ENCODE measurements around the gene ESF1.

ESF1 gene, protein sequence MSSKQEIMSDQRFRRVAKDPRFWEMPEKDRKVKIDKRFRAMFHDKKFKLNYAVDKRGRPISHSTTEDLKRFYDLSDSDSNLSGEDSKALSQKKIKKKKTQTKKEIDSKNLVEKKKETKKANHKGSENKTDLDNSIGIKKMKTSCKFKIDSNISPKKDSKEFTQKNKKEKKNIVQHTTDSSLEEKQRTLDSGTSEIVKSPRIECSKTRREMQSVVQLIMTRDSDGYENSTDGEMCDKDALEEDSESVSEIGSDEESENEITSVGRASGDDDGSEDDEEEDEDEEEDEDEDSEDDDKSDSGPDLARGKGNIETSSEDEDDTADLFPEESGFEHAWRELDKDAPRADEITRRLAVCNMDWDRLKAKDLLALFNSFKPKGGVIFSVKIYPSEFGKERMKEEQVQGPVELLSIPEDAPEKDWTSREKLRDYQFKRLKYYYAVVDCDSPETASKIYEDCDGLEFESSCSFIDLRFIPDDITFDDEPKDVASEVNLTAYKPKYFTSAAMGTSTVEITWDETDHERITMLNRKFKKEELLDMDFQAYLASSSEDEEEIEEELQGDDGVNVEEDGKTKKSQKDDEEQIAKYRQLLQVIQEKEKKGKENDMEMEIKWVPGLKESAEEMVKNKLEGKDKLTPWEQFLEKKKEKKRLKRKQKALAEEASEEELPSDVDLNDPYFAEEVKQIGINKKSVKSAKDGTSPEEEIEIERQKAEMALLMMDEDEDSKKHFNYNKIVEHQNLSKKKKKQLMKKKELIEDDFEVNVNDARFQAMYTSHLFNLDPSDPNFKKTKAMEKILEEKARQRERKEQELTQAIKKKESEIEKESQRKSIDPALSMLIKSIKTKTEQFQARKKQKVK

DNA sequence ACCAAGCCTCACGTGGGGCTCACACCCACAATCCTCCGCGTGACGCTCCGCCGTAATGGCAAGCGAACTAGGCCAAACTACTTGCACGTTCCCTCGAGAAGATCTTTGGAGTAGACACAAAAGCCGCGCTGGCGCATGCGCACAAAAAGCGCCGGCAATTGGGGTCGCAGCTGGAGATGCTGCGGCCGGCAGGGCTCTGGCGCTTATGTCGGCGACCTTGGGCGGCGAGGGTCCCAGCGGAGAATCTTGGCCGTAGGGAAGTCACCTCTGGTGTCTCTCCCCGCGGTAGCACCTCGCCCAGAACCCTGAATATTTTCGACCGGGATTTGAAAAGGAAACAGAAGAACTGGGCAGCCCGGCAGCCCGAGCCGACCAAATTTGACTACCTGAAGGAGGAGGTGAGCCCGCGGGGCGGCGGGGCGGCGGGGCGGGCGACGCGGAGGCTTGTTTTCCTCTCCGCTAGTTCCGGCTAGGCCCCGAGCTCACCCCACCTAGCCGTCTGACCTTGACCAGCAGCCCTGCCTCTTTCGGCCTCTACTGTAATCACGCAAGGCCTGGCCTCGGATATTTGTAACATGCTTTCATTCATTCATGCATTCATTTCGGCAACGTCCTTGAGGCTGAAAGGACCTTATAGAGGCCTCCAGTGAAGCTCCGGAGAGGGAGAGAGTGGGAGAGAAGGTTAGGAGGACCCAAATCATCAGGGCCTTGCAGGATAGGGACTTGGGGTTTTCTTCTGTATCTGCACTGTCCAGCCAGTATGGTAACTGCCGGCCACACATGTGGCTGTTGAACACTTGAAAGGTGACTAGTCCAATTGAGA lies at the start of gene ESF1, which contains the start of gene NDUFAF5:
Gene ESF1, minus strand, starts transcription at position 27 of the 823 bp plus-strand sequence. CDS start 1,779 bp downstream, outside the sequence.
Gene NDUFAF5, plus strand, starts transcription at position 136 of the 823 bp plus-strand sequence. Its CDS starts 41 bp downstream, at position 177.
- peak; percentile 98 for DNase-seq (ENCODE audit: low spot score)

DNA sequence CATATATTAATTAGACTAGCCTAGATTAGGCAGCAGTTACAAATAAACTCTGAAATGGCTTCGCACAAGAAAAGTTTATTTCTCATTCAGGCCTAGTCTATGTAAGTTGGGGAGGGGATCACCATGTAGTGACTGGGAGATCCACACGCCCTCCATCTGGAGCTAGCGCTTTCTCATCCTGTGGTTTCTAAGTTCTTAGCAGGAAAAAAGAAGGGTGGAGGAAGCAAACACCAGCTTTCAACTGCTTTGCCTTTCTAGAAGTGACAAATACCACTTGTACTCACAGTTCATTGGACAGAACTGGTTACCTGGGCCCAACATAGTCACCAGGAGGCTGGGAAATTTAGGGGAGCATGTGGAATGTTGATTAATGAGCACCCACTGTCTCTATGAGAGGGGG lies 46.8 kb upstream of the ESF1 start:
- no peak for DNase-seq (ENCODE audit: low spot score)

DNA sequence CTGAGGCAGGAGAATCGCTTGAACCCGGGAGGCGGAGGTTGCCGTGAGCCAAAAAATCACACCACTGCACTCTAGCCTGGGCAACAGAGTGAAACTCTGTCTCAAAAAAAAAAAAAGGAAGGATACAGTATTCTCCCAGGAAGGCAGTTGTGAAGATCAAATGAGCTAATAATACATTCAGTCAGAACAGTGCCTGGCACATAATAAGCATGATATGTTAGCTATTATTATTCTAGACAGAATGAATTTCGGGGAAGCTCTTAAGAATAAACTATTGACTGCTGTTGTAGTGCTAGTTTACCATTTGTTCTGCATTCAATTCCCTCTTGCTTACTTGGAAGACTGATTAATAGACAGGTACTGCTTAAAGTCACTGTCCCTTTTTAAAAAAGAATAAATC lies 40.7 kb upstream of the ESF1 start:
- no peak for DNase-seq (ENCODE audit: low spot score)

DNA sequence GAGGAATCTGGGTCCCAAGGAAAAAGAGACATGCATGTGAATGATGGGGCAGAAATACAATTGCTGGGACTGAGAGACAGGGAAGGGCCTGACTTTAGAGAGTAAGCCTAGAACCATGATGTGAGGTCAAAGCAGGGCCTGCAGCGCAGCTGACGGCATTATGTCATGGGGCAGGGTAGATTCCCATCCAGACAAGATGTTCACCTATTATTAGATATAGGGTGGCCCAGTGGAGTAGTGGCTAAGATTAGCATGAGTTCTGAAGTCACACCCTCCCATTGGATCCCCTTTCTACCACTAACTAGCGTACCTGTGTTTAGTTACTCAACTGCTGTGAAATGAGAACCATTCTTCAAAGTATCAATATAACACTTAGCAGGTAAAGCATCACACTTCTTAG lies 39.7 kb upstream of the ESF1 start:
- no peak for DNase-seq (ENCODE audit: low spot score)

DNA sequence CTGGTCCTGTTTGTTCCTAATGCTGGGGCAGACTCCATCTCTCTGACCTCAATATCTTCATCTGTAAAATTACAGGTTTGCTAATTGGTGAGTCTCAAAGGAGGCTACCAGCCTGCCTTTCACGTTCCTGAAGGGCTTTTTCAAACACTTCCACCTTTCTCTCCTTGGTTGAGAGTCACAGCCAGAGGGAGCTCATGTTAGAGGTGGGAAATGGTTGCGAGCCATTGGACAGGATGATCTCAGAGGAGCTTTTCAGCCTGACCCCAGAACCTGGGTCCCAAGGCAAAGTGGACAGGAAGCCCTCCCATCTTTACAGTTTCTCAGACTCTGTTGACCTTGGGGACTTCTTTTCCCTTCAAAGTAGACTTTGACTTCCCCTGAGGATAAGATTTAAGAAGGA lies 37.7 kb upstream of the ESF1 start:
- no peak for DNase-seq (ENCODE audit: low spot score)

DNA sequence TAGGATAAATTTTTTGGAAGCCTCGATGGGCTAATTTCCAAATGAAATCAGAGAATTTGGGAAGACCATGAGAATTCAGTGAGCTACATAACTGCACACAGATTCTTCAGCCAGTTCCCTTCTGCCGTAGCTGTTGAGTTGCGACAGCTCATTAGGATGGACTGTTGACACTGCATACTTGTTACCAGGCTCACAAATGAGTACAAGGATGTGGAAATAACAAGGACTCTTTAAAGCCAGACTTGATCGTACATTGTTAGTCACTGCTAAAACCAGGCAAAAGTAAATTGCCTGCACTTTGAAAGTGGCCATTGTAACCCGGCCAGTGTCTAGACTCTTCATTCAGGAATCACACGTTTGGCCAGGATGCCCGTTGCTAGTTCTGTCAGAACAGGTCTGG lies 37.2 kb upstream of the ESF1 start:
- no peak for DNase-seq (ENCODE audit: low spot score)

DNA sequence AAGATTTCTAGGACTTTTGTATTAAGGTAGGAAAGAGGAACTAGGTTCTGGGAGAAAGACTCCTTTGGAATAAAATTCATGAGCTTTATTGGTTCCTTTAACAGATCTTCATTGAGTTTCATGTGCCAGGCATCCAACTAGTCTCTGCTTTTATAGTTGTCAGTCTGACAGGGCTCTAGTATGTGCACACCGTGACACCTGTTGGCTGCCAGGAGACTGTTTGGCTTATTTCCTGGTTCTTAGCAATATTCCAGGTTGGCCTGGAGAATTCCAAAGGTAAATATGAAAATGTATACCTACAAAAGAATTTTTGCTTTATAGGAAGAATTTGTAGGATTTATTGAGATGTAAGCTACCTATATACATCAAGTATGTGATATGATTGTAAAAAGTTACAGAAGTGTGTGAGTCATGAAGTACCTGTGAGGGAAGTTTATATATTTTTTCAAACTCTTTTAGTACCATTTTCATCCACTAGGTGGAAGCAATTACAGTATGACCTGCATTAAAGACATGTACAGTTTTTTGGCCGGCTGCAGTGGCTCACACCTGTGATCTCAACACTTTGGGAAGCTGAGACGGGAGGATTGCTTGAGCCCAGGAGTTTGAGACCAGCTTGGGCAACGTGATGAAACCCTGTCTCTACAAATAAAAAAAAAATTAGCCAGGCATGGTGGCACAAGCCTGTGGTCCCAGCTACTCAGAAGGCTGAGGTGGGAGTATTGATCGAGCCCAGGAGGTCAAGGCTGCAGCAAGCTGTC lies 35.3 kb upstream of the ESF1 start:
- peak; percentile 77 for DNase-seq (ENCODE audit: low spot score)

DNA sequence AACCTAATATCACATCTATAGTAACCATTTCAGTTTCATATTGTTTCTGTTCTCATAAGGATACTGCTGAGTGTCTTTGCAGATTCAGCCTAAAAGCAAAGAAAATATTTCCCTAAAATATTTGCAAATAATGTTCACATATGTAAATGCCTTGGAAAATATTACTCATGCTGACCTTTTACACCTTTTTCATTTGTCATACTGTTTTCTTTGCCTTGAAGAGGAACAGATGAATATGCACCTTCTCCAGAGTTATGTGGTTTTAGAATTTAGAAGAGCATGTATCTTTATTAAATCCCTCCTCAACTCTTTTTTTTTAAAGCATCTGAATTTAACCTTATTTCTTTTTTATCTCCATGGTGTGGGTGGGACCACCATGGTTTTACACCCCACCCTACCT lies 32.6 kb upstream of the ESF1 start:
- no peak for DNase-seq (ENCODE audit: low spot score)

DNA sequence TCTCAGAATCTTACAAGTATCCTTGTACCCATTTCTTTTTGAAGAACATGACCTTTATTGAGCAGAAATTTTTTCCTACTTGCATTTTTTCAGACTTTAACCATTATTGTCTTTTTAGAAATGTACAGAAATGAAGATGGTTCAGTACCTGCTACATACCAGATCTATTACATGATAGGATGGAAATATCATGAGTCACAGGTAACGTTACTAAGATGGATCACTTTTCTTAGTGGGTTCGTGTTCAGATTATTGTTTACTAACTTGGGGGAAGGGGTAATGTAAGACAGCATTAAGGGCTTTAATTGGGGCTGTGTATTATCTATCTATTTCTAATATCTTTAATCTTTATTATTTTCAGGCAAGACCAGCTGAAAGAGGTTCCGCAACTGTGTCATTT lies 32.0 kb upstream of the ESF1 start:
- no peak for DNase-seq (ENCODE audit: low spot score)

DNA sequence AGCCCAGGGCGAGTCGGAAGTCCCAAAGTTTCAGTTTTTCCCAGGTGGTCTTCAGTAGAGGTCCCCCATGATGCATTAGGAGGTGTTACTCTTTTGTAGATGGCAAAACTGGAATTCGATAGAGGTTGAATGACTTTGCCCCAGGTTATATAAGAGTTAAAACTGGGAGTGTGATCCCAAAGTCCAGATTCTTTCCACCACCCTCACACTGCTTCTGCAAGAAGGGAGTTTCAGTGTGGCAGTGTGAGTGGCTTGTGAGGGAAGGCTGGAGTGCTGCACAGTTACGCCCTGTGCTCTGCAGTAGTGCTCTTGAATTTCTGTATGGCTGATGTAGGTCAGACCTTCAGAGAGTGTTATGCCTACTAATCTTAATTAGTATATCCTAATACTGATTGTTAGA lies 30.0 kb upstream of the ESF1 start:
- DNase-seq (ENCODE audit: low spot score), result no peak

DNA sequence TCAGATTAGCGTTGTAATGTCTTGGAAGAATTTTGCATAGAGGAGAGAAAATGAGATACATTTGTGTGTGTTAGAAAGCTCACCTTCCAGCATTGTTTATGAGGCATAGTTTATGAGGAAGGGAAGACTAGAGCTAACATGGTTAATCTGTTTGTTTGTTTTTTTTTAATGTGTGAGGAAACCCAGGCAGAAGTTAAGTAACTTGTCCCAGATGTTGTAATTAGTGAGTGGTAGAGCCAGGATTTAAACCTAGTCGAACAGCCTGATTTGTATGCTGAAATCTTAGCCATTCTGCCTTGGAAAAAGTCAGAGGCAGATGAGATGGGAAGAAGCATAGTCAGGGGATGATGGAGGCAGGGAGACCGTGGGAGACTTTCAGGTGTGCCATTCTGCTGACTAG lies 29.2 kb upstream of the ESF1 start:
- no peak for DNase-seq (ENCODE audit: low spot score)

DNA sequence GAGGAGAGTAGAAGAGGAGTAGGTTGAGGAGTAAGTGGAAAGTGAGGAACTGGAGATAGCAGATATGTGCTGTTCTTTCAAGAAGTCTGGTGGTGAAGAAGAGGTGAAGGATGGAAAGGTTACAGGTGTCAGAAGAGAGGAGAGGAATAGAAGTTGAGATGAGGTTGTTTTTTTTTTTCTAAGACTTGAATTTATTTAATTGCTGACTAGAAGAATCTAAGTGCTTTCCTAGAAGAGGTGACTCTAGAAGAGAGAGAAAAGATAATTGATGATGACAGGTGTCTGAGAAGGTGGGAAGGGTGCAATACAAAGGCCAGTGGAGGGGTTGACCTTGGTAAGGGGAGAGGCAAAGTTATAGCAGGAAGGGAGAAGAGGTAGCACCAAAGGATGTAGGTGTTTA lies 25.7 kb upstream of the ESF1 start:
- DNase-seq (ENCODE audit: low spot score), result no peak

DNA sequence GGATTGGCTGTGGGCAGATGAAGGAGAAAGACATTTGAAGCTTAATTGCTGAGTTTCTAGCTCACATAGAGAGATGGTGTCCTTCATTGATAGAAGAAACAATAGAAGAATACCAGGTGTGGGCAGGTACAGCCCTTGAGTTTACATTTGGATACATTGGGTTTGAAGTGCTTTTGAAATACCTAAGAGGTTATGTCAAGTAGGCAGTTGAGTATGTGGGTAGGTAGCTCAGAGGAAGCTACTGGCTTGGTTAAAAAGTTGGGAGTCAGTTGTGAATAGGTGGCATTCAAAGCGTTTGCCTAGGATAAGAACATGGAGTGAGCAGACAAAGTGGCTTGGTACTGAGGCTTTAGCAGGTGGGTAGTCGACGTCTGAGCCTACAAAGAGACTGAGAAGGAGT lies 25.1 kb upstream of the ESF1 start:
- no peak for DNase-seq (ENCODE audit: low spot score)

DNA sequence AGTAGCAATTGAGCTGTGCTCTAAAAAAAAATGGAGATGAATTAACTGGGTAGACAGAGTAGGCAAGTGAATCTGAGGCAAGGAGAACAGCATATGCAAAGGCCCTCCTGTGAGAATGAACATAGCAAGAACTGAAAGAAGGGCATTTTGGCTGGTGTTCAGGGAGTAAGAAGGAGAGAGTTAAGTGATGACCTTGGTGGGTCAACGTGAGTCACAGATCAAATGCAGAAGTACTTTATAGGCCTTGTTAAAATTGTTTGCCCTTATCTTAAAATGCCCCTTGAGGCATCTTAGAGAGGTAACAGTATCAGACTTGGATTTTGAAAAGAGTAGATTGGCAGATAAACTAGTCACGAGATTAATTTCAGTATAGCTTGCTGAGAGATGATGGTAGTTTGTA lies 24.7 kb upstream of the ESF1 start:
- no peak for DNase-seq (ENCODE audit: low spot score)

DNA sequence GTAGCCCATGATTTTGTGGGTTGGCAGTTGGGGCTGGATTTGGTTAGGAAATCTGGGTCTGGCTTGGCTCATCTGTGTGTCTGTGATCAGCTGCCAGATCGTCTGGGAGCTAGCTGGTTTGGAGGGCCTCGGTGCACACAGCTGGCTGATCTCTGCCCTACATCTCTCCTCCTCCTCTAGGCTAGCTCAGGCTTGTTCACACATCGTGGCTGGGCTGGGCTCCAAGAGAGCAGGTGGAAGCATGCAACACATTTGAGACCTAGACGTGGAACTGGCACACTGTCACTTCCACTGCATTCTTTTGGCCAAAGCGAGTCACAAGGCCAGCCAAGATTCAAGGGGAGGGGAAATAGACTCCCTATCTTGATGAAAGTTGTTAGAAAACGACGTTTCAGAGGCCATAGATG lies 16.0 kb upstream of the ESF1 start:
- DNase-seq (ENCODE audit: low spot score), result no peak

DNA sequence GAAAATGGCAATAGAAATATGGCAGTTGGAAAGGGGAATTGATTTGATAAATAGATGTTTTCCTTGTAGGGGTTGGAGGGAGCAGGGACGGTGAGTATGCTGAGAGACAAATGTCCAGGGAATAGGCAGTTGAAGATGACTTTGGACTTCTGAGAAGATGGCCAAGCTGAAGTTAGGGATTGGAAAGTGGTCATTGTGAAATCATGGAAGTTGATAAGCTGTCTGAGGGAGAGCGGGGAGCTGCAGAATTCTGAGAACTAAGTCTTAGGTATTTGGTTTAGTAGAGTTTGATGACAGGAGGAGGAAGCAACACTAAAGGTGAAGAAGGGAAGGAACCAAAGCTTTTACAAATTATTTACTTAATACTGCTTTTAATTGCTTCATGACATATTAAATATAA lies 15.3 kb upstream of the ESF1 start:
- no peak for DNase-seq (ENCODE audit: low spot score)

DNA sequence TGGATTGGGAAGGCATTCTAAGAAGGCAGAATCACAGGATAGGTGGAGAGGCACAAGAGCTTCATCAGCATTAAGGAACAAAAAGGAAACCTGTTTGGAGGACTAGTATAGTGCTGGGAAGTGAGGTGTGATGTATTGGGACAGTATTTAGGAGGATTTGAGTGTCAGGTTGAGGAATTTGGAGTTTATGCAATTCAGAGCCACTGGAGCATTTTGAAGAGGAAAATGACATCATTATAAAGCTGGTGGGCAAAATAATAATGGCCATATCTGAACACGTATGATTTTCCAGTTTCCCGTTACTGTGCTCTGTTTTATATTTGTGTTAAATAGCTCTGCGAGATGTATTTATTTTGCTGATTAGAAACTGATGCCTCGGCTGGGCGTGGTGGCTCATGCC lies 14.3 kb upstream of the ESF1 start:
- no peak for DNase-seq (ENCODE audit: low spot score)

DNA sequence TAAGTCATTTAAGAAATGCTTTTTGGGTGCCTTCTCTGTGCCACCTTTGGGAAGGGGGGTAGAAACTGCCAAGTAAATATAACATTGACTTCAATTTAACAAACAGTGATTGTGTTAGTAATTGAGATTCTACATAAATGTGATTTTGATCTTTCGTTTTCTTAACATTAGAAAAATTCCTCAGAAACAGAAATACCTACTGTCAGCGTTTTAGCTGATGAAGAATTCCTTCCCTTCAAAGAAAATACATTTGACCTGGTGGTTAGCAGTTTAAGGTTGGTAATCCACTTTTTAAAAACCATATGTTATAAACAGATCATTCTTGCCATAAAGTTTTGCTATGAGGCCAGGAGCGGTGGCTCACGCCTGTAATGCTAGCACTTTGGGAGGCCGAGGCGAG lies 9.9 kb upstream of the ESF1 start:
- DNase-seq (ENCODE audit: low spot score), result no peak

DNA sequence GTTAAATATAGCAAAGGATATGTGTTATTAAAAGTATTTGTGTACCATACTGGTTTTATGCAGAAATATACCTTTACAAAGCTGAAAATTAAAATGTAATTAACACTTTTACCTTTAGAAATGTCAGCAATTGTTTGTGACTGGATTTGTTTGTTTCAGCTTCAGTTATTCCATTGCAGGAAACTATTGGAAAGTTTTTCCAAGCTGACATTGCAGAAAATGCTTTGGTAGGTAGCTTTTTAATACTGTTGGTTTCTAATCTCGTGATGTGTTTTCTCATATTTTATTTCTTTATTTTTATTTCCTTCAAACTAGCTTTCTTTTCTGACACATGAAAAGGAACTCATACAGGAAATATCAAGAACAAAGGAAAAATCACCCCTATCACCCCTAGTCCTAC lies 8.3 kb upstream of the ESF1 start:
- DNase-seq (ENCODE audit: low spot score), result no peak

DNA sequence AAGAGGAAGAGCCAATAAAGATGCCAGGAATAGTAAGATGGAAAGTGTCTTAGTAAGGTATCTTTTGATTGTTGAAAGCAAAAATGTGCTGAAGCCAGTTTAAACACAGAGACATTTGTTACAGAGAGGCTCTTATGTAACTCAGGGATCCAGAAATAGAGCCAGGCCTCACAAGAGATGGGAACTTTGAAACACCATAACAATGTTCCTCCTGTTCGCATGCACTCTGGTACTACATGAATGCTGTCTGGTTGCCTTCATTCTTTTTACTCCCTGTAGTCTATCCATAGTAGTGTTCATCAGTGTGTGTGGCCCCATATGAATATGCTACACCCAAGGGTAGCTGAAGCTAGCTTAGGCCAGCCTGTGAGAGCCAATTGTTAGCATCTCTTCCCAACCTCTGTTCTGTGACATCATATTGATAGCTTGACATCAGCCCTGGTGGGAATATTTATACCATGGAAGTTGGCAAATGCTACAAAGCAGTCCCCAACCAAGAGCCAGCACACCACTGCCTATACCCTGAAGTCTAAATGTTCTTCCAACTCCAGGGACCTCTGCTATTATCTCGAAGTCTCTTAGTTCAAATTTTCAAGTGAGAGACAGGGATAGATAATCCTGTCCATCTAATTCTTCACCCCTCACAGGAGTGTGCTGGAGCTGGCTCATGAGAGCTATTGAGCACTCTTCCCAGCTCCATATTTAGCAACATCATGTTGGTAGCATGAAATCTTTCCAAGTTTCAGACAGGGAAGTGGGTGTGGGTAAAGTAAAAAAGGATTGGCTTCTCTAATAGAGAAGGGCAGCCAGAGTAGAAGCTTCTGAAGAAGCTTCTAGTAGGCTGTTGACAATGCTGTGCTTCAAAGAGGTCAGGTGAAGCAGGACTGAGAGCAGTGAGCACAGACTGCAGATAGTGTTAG lies 7.1 kb upstream of the ESF1 start:
- DNase-seq (ENCODE audit: low spot score), result peak; percentile 86

DNA sequence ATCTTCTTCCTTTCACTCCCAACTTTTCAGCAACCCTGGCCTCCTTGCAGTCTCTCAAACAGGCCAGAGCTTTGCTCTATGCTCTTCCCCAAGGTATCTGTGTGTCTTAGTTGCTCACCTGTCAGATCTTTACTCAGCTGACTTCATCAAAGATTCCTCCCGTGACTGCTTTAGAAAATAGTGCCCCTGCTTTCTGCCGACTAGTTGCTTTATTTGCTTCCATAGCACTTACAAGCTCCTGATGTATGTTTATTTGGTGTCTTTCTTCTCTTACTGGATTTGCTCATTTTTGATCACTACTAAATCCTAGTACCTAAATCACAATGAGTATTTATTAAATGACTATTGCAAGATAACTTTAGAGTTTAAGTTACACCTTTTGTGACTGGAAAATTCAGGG lies 6.0 kb upstream of the ESF1 start:
- no peak for DNase-seq (ENCODE audit: low spot score)
